HG02884 (cell line): ENCODE data around the gene GIT1.
A peak's percentile ranks its signal among the peaks of the same experiment; 100 is the strongest.

ENCODE experiments used
- ATAC-seq: cut with Tn5 transposase; IDR thresholded peaks from one replicate; pipeline ENCODE4 v1.9.1; 2021; ENCODE audit warnings: mild to moderate bottlenecking, moderate library complexity; ENCODE audit not compliant: unreplicated experiment

GIT1 gene

GRCh38 chr17:29579866-29580771, 9.3 kb downstream of the GIT1 start:
- ATAC-seq, result peak; percentile 78

- ATAC-seq, result no peak
Measured at GRCh38 chr17:29578626-29579485, 10.6 kb downstream of the GIT1 start.

- ATAC-seq, result no peak
Measured at GRCh38 chr17:29577385-29578211, 11.8 kb downstream of the GIT1 start.

GRCh38 chr17:29577001-29577370, 12.5 kb downstream of the GIT1 start:
- ATAC-seq, result no peak

GRCh38 chr17:29576214-29577000, 13.0 kb downstream of the GIT1 start:
- ATAC-seq, result no peak

- no peak for ATAC-seq
Measured at GRCh38 chr17:29575511-29576213, 13.8 kb downstream of the GIT1 start.

GRCh38 chr17:29574732-29575510, 14.5 kb downstream of the GIT1 start:
- ATAC-seq, result no peak

GRCh38 chr17:29573871-29574731, 15.3 kb downstream of the GIT1 start:
- ATAC-seq, result no peak

GRCh38 chr17:29573558-29573869, 15.9 kb downstream of the GIT1 start:
- ATAC-seq, result no peak

- no peak for ATAC-seq
Measured at GRCh38 chr17:29572691-29573557, 16.5 kb downstream of the GIT1 start.

GRCh38 chr17:29571883-29572681, 17.4 kb downstream of the GIT1 start:
- no peak for ATAC-seq

GRCh38 chr17:29571486-29571882, 18.0 kb downstream of the GIT1 start:
- no peak for ATAC-seq

GRCh38 chr17:29570521-29570920, 18.9 kb downstream of the GIT1 start:
- no peak for ATAC-seq

GRCh38 chr17:29569245-29569950, 20.1 kb downstream of the GIT1 start:
- no peak for ATAC-seq

- no peak for ATAC-seq
Measured at GRCh38 chr17:29568331-29569244, 20.9 kb downstream of the GIT1 start, which contains the start of gene TP53I13. TP53I13 (plus strand) TSS chr17:29568701; CDS start chr17:29568759, 58 bp downstream.
